Sigmoid colon (tissue), 4 donors: ENCODE data around the gene SMAD9.

ENCODE experiments used
- CTCF ChIP-seq, 4 experiments: fragments of 450-650 bp in 3 of 4; fragments of 200-600 bp in 1 of 4; IDR thresholded peaks; one replicate each; pipeline ENCODE4 v1.5.1; 2016 to 2019; ENCODE audit warnings: antibody characterized with exemption in 4 of 4, mild to moderate bottlenecking in 3 of 4, moderate library complexity in 2 of 4
- POLR2A ChIP-seq, 2 donors: fragments of 450-650 bp; IDR thresholded peaks; one replicate each; pipeline ENCODE4 v1.6.1; 2016; ENCODE audit warnings: antibody characterized with exemption in 2 of 2, mild to moderate bottlenecking in 2 of 2, moderate library complexity in 2 of 2
- POLR2AphosphoS5 ChIP-seq, 4 donors: sonication (generic); formaldehyde crosslinking; IDR thresholded peaks; one replicate each; pipeline ENCODE4 v1.6.1; 2017; ENCODE audit warnings: antibody characterized with exemption in 4 of 4

DNA sequence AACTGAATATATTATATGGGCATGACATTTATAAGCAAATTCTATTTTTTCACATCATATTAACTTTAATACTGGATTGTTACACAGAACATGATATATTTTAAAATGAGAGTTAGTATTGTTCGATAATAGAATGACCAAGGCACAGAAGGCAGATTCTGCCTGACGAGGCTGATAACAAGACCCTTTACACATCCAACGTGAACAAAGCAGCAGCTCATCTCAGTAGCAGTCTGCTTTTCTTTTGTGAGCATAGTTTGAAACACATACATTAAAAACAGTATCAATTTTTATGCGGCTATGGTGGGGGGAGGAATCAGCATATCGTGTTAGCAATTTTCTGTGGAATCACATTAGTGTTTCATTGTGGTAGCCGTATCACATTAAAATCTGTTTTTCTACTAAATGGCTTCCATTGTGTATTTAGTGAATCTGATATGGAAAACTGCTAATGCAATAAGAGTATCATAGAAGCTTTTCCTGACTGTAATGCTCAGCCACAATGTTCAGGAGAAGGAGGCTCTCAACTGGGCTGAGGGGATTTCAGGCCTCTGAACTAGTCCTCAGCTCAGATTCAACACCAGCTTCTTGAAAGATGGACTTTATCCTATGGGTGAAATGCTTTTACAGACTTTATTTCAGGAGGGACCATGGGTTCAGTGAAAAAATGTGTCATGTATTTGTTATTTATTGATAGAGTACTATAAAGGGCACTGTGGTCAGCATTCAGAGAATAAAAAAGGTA lies 4.0 kb downstream of the SMAD9 start:
- TF ChIP-seq CTCF (IDR thresholded peaks at IDR 0.05) (no peak), POLR2AphosphoS5 (IDR thresholded peaks at IDR 0.05) (no peak), POLR2A (IDR thresholded peaks at IDR 0.05) (no peak)
